Measurements from ENCODE around the gene HOXD4. TPM values are rescaled to one million over a fixed set of nuclear protein-coding genes. Genes with fewer than 3 reads are reported as not detected.

The HOXD4 gene
- polyA plus RNA-seq, 1 of the 3 experiments (the other 2 are of a cell fraction) = 1.0 TPM

GRCh38 chr2:176112375-176113302, 38.7 kb upstream of the HOXD4 start:
- DNase-seq = no peak
- H3K79me2 ChIP-seq (ENCODE audit: insufficient read depth) = no peaks in the 10 kb centered on the region
- no peaks in the 10 kb centered on the region for H4K20me1 ChIP-seq (ENCODE audit: insufficient read depth)
- ChIA-PET CTCF (interaction anchor here (0.7 to 17.7 kb wide), 19 partner anchors 10 to 1036 kb away, joined by 3 to 264 read pairs (median 7); partner anchors contain the start of genes EVX2, HOXD12, HOXD13 and HOXD9), POLR2A (interaction anchor here (0.6 kb wide), 1 partner anchor 8 kb away, joined by 3 read pairs; no protein-coding TSS in a partner anchor)
- no peak for TF ChIP-seq GABPA (IDR thresholded peaks at IDR 0.05; ENCODE audit: low read depth)
- TF ChIP-seq GATA2 (CRISPR knock-in tag; IDR thresholded peaks at IDR 0.05) = no peak
- peaks cover 70% of the 10 kb centered on the region; the same call in 1 of the 2 replicates for H3K27me3 ChIP-seq (ENCODE audit: insufficient read depth)
- peaks cover 3% of the 10 kb centered on the region for H3F3A ChIP-seq (replicated peaks; ENCODE audit: insufficient read depth)
- H3K4me2 ChIP-seq = no peak overlapping the region
- no peak overlapping the region for H3K27ac ChIP-seq (ENCODE audit: low read depth in 2 of 2, low read length in 1 of 2)
- H3K9ac ChIP-seq = no peak overlapping the region
- H2AFZ ChIP-seq (ENCODE audit: low read depth) = no peak overlapping the region
- no peaks in the 10 kb centered on the region for H3K36me3 ChIP-seq (replicated peaks in 1 of 2; ENCODE audit: control insufficient read depth in 1 of 2, insufficient read depth in 2 of 2, low read length in 1 of 2)
- H3K9me2 ChIP-seq = no peaks in the 10 kb centered on the region
- H3K9me3 ChIP-seq = no peaks in the 10 kb centered on the region
- H3K4me1 ChIP-seq (ENCODE audit: control insufficient read depth in 1 of 2, insufficient read depth in 2 of 2, low read depth in 1 of 2, low read length in 1 of 2) = peaks cover 0 to 8% of the 10 kb centered on the region in 2 experiments; a peak in 2 of 4 replicates
- 78% methylated on average over 24 of the region's 40 CpGs for WGBS (ENCODE audit: low lambda C conversion rate)
- no peak overlapping the region for H3K4me3 ChIP-seq (ENCODE audit: low read depth in 2 of 2, low read length in 1 of 2)

- no peaks in the 10 kb centered on the region for H4K20me1 ChIP-seq (ENCODE audit: insufficient read depth)
These were observed 37.0 kb upstream of the HOXD4 start for GRCh38 chr2:176114120-176114929.

GRCh38 chr2:176114930-176115625, 36.3 kb upstream of the HOXD4 start:
- DNase-seq = no peak
- H4K20me1 ChIP-seq (ENCODE audit: insufficient read depth) = no peaks in the 10 kb centered on the region
- no peak overlapping the region for H3K4me3 ChIP-seq (ENCODE audit: low read depth in 2 of 2, low read length in 1 of 2)
- WGBS (ENCODE audit: low lambda C conversion rate) = 92% methylated on average over 14 of the region's 16 CpGs
- TF ChIP-seq SMC3 (IDR thresholded peaks at IDR 0.05; ENCODE audit: low read depth, low read length) (no peak), EP300 (IDR thresholded peaks at IDR 0.05; ENCODE audit: borderline replicate concordance in 1 of 2, low read depth in 1 of 2, low read length in 1 of 2) (no peak), FOXJ3 (CRISPR knock-in tag; IDR thresholded peaks at IDR 0.05) (no peak), RFX5 (IDR thresholded peaks at IDR 0.05; ENCODE audit: low read length) (no peak), SIN3A (IDR thresholded peaks at IDR 0.05; ENCODE audit: borderline replicate concordance, low read depth, low read length) (no peak), JUND (IDR thresholded peaks at IDR 0.05) (no peak), NRF1 (IDR thresholded peaks at IDR 0.05; ENCODE audit: low read depth, low read length) (no peak), RAD21 (IDR thresholded peaks at IDR 0.05; ENCODE audit: low read length) (no peak), MAX (IDR thresholded peaks at IDR 0.05; ENCODE audit: low read depth) (no peak)
- no peak overlapping the region for H2AFZ ChIP-seq (ENCODE audit: low read depth)
- ChIA-PET POLR2A (no interaction called here), CTCF (interaction anchor here (1.0 to 17.7 kb wide), 9 partner anchors 8 to 538 kb away, joined by 3 to 264 read pairs (median 9); partner anchors contain the start of genes HOXD11, HOXD12, HOXD13 and HOXD9)
- no peaks in the 10 kb centered on the region for H3K36me3 ChIP-seq (replicated peaks in 1 of 2; ENCODE audit: control insufficient read depth in 1 of 2, insufficient read depth in 2 of 2, low read length in 1 of 2)
- no peaks in the 10 kb centered on the region for H3F3A ChIP-seq (replicated peaks; ENCODE audit: insufficient read depth)
- no peaks in the 10 kb centered on the region for H3K79me2 ChIP-seq (ENCODE audit: insufficient read depth)
- H3K27me3 ChIP-seq (ENCODE audit: insufficient read depth) = peaks cover 64% of the 10 kb centered on the region; the same call in 1 of the 2 replicates
- H3K27ac ChIP-seq (ENCODE audit: low read depth in 2 of 2, low read length in 1 of 2) = no peak overlapping the region
- H3K9ac ChIP-seq = no peak overlapping the region
- H3K9me2 ChIP-seq = no peaks in the 10 kb centered on the region
- peaks cover 0 to 10% of the 10 kb centered on the region in 2 experiments; a peak in 2 of 4 replicates for H3K4me1 ChIP-seq (ENCODE audit: control insufficient read depth in 1 of 2, insufficient read depth in 2 of 2, low read depth in 1 of 2, low read length in 1 of 2)
- no peaks in the 10 kb centered on the region for H3K9me3 ChIP-seq
- H3K4me2 ChIP-seq = no peak overlapping the region

More at GRCh38 chr2:176114120-176114929, 37.0 kb upstream of the HOXD4 start:
- no peak for TF ChIP-seq GABPA (IDR thresholded peaks at IDR 0.05; ENCODE audit: low read depth)
- no peak for TF ChIP-seq RXRA (IDR thresholded peaks at IDR 0.05; ENCODE audit: borderline replicate concordance, low read depth)
- TF ChIP-seq FOXJ3 (CRISPR knock-in tag; IDR thresholded peaks at IDR 0.05) = no peak
- Histone ChIP-seq H2AFZ (ENCODE audit: low read depth) (no peak overlapping the region), H3F3A (replicated peaks; ENCODE audit: insufficient read depth) (peaks cover 2% of the 10 kb centered on the region), H3K9me3 (no peaks in the 10 kb centered on the region), H3K27me3 (ENCODE audit: insufficient read depth) (peaks cover 71% of the 10 kb centered on the region; the same call in 1 of the 2 replicates), H3K9me2 (no peaks in the 10 kb centered on the region), H3K9ac (no peak overlapping the region), H3K79me2 (ENCODE audit: insufficient read depth) (no peaks in the 10 kb centered on the region), H3K4me1 (ENCODE audit: control insufficient read depth in 1 of 2, insufficient read depth in 2 of 2, low read depth in 1 of 2, low read length in 1 of 2) (peaks cover 0 to 10% of the 10 kb centered on the region in 2 experiments; a peak in 2 of 4 replicates), H3K27ac (ENCODE audit: low read depth in 2 of 2, low read length in 1 of 2) (no peak overlapping the region), H3K4me2 (no peak overlapping the region), H3K36me3 (replicated peaks in 1 of 2; ENCODE audit: control insufficient read depth in 1 of 2, insufficient read depth in 2 of 2, low read length in 1 of 2) (no peaks in the 10 kb centered on the region), H3K4me3 (ENCODE audit: low read depth in 2 of 2, low read length in 1 of 2) (no peak overlapping the region)
- ChIA-PET CTCF (interaction anchor here (0.7 to 17.7 kb wide), 12 partner anchors 9 to 1033 kb away, joined by 3 to 264 read pairs (median 4); partner anchors contain the start of genes HOXD12, HOXD13 and HOXD9), POLR2A (no interaction called here)
- DNase-seq = no peak
- 86% methylated on average over 25 of the region's 26 CpGs for WGBS (ENCODE audit: low lambda C conversion rate)

All from SK-N-SH (cell line).